ENCODE results near the gene PTPRZ1.

PTPRZ1 gene

DNA sequence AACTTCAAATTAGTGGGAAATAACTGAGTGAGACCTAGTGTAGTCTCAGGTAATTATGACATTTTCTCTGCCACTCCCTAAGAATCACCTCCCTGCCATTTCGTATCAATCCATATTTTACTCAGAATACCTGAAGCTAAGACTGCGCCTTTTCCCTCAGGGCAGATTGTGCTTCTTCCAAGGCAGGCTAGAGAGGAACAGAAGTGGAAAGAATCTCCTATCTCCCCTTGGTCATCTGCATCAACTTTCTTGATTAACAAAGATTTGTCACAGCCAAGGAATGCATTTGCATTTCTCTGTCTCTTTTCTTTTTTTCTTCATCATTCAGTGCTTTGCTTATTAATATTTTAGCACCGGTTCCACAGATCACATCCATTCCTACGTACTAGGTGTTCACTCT, 119.1 kb downstream of the PTPRZ1 start:
- H3K4me1 ChIP-seq (ENCODE audit: control insufficient read depth in 5 of 5, insufficient read depth in 5 of 5, low read length in 5 of 5) = no peaks in the 10 kb centered on the region
- H3K36me3 ChIP-seq (ENCODE audit: control insufficient read depth in 5 of 5, insufficient read depth in 5 of 5, low read length in 5 of 5) = no peaks in the 10 kb centered on the region
- no peaks in the 10 kb centered on the region for H3K9me3 ChIP-seq (ENCODE audit: control insufficient read depth in 5 of 5, low read length in 5 of 5)
- no peak overlapping the region for H3K4me3 ChIP-seq (ENCODE audit: low read depth in 1 of 5, low read length in 5 of 5)
- H3K27ac ChIP-seq (ENCODE audit: low read depth, low read length) = no peak overlapping the region
- H3K9ac ChIP-seq (ENCODE audit: low read length in 5 of 5) = no peak overlapping the region
- H3K27me3 ChIP-seq (ENCODE audit: control insufficient read depth in 5 of 5, insufficient read depth in 4 of 5, low read length in 5 of 5) = no peaks in the 10 kb centered on the region

DNA sequence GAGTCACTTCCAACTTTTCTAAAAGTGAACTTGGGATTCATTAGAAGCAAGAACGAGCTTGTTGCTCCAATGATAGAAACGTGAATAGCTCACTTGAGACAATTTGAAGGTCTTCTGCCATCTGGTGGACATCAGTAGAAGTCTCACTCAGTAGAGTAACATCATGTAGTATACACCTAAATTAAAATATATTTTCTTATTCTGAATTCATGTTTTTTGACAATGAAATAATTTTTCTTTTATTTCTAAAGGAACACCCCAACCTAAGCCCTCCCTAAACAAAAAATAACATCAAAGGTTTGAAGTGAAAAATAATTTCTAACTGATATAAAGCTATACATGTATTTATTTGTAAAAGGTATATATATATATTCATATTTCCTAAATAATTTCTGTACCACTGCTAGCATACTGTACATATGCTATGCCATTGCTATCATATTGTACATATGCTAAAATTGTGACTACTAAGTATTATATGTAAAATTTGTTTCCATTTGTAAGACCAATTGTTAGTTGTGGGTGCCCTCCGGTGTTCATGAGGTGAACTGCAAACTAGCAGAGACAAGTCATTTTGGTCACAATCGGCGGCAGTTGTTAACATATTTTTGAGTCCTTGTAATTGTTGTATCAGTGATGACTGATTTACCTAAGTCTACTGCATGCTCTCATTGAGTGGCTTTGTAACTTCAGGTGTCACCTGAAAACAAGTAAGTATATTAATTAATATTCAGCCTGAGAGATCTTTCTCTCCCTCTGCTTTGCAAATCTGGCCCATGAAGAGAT, 121.9 kb downstream of the PTPRZ1 start:
- no peaks in the 10 kb centered on the region for H3K4me1 ChIP-seq (ENCODE audit: control insufficient read depth in 5 of 5, insufficient read depth in 5 of 5, low read length in 5 of 5)
- no peaks in the 10 kb centered on the region for H3K36me3 ChIP-seq (ENCODE audit: control insufficient read depth in 5 of 5, insufficient read depth in 5 of 5, low read length in 5 of 5)
- no peaks in the 10 kb centered on the region for H3K9me3 ChIP-seq (ENCODE audit: control insufficient read depth in 5 of 5, low read length in 5 of 5)
- H3K9ac ChIP-seq (ENCODE audit: low read length in 5 of 5) = no peak overlapping the region
- H3K4me3 ChIP-seq (ENCODE audit: low read depth in 1 of 5, low read length in 5 of 5) = no peak overlapping the region
- H3K27ac ChIP-seq (ENCODE audit: low read depth, low read length) = no peak overlapping the region
- no peaks in the 10 kb centered on the region for H3K27me3 ChIP-seq (ENCODE audit: control insufficient read depth in 5 of 5, insufficient read depth in 4 of 5, low read length in 5 of 5)

DNA sequence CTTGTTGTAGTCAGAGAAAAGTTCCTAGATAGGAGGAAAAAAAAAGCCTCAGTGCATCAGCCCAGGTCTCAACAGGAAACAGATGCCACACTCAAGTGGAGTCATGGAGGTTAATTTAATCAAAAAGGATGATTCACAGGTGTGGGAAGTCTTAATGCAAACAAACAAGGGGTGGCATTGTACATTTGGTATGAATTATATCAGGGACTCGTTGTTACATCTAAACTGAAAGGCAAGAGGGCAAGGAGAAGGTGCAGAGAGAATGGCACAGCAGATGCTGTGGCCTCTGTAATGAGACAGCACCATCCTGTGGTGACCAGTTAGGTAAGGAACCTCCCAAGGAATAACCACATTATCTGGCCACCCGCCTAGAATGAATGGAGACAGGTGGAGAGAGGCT, 133.7 kb downstream of the PTPRZ1 start:
- Histone ChIP-seq H3K9me3 (ENCODE audit: control insufficient read depth in 5 of 5, low read length in 5 of 5) (no peaks in the 10 kb centered on the region), H3K27ac (ENCODE audit: low read depth, low read length) (no peak overlapping the region), H3K4me1 (ENCODE audit: control insufficient read depth in 5 of 5, insufficient read depth in 5 of 5, low read length in 5 of 5) (no peaks in the 10 kb centered on the region), H3K9ac (ENCODE audit: low read length in 5 of 5) (no peak overlapping the region), H3K36me3 (ENCODE audit: control insufficient read depth in 5 of 5, insufficient read depth in 5 of 5, low read length in 5 of 5) (no peaks in the 10 kb centered on the region), H3K4me3 (ENCODE audit: low read depth in 1 of 5, low read length in 5 of 5) (no peak overlapping the region), H3K27me3 (ENCODE audit: control insufficient read depth in 5 of 5, insufficient read depth in 4 of 5, low read length in 5 of 5) (no peaks in the 10 kb centered on the region)

DNA sequence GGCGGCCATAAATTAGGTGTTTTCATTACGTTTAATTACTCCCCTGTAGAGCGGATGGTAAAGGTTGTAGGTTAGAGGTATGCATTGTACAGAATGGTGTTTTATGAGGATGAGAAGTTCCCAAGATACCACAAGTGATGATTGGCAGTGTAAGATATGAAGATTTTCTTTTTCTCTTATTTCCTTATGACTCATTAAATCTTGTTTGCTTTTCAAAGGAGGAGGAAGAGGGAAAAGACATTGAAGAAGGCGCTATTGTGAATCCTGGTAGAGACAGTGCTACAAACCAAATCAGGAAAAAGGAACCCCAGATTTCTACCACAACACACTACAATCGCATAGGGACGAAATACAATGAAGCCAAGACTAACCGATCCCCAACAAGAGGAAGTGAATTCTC, 137.2 kb downstream of the PTPRZ1 start:
- Histone ChIP-seq H3K4me3 (ENCODE audit: low read depth in 1 of 5, low read length in 5 of 5) (no peak overlapping the region), H3K36me3 (ENCODE audit: control insufficient read depth in 5 of 5, insufficient read depth in 5 of 5, low read length in 5 of 5) (no peaks in the 10 kb centered on the region), H3K27ac (ENCODE audit: low read depth, low read length) (no peak overlapping the region), H3K27me3 (ENCODE audit: control insufficient read depth in 5 of 5, insufficient read depth in 4 of 5, low read length in 5 of 5) (no peaks in the 10 kb centered on the region), H3K9me3 (ENCODE audit: control insufficient read depth in 5 of 5, low read length in 5 of 5) (no peaks in the 10 kb centered on the region), H3K4me1 (ENCODE audit: control insufficient read depth in 5 of 5, insufficient read depth in 5 of 5, low read length in 5 of 5) (no peaks in the 10 kb centered on the region), H3K9ac (ENCODE audit: low read length in 5 of 5) (no peak overlapping the region)

DNA sequence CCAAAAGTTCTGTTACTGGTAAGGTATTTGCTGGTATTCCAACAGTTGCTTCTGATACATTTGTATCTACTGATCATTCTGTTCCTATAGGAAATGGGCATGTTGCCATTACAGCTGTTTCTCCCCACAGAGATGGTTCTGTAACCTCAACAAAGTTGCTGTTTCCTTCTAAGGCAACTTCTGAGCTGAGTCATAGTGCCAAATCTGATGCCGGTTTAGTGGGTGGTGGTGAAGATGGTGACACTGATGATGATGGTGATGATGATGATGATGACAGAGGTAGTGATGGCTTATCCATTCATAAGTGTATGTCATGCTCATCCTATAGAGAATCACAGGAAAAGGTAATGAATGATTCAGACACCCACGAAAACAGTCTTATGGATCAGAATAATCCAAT, 140.1 kb downstream of the PTPRZ1 start:
- Histone ChIP-seq H3K4me3 (ENCODE audit: low read depth in 1 of 5, low read length in 5 of 5) (no peak overlapping the region), H3K27ac (ENCODE audit: low read depth, low read length) (no peak overlapping the region)

DNA sequence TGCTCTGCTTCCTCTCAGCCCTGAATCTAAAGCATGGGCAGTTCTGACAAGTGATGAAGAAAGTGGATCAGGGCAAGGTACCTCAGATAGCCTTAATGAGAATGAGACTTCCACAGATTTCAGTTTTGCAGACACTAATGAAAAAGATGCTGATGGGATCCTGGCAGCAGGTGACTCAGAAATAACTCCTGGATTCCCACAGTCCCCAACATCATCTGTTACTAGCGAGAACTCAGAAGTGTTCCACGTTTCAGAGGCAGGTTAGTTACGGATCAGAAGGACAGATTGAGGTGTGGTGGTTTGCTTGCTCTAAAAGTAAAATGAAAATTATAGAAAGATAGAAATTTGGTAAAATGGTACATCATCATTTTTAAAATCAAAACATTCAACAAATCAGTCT, 140.7 kb downstream of the PTPRZ1 start:
- no peak overlapping the region for H3K4me3 ChIP-seq (ENCODE audit: low read depth in 1 of 5, low read length in 5 of 5)
- no peaks in the 10 kb centered on the region for H3K4me1 ChIP-seq (ENCODE audit: control insufficient read depth in 5 of 5, insufficient read depth in 5 of 5, low read length in 5 of 5)
- H3K9ac ChIP-seq (ENCODE audit: low read length in 5 of 5) = no peak overlapping the region
- H3K27me3 ChIP-seq (ENCODE audit: control insufficient read depth in 5 of 5, insufficient read depth in 4 of 5, low read length in 5 of 5) = no peaks in the 10 kb centered on the region
- H3K36me3 ChIP-seq (ENCODE audit: control insufficient read depth in 5 of 5, insufficient read depth in 5 of 5, low read length in 5 of 5) = no peaks in the 10 kb centered on the region
- no peak overlapping the region for H3K27ac ChIP-seq (ENCODE audit: low read depth, low read length)
- no peaks in the 10 kb centered on the region for H3K9me3 ChIP-seq (ENCODE audit: control insufficient read depth in 5 of 5, low read length in 5 of 5)

More for the DNA sequence above, 140.1 kb downstream of the PTPRZ1 start:
- no peaks in the 10 kb centered on the region for H3K4me1 ChIP-seq (ENCODE audit: control insufficient read depth in 5 of 5, insufficient read depth in 5 of 5, low read length in 5 of 5)
- no peaks in the 10 kb centered on the region for H3K27me3 ChIP-seq (ENCODE audit: control insufficient read depth in 5 of 5, insufficient read depth in 4 of 5, low read length in 5 of 5)
- H3K9ac ChIP-seq (ENCODE audit: low read length in 5 of 5) = no peak overlapping the region
- H3K9me3 ChIP-seq (ENCODE audit: control insufficient read depth in 5 of 5, low read length in 5 of 5) = no peaks in the 10 kb centered on the region
- no peaks in the 10 kb centered on the region for H3K36me3 ChIP-seq (ENCODE audit: control insufficient read depth in 5 of 5, insufficient read depth in 5 of 5, low read length in 5 of 5)

DNA sequence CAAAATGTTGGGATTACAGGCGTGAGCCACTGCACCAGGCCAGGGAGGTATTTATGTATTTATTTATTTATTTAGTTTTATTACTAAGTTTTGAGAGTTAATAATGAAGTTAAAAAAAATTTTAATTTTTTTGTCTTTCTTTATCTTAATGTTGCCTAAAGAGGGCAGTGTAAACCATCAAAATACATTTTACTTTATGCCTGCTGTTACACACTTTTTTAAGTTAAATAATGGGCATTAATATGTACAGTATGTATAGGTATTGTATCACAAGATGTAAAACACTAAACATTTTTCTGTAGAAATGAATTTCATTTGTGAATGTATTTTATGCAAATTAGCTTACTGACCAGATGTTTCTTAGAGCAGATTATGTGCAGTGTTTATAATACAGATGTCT, 141.7 kb downstream of the PTPRZ1 start:
- H3K9ac ChIP-seq (ENCODE audit: low read length in 5 of 5) = no peak overlapping the region
- no peaks in the 10 kb centered on the region for H3K36me3 ChIP-seq (ENCODE audit: control insufficient read depth in 5 of 5, insufficient read depth in 5 of 5, low read length in 5 of 5)

DNA sequence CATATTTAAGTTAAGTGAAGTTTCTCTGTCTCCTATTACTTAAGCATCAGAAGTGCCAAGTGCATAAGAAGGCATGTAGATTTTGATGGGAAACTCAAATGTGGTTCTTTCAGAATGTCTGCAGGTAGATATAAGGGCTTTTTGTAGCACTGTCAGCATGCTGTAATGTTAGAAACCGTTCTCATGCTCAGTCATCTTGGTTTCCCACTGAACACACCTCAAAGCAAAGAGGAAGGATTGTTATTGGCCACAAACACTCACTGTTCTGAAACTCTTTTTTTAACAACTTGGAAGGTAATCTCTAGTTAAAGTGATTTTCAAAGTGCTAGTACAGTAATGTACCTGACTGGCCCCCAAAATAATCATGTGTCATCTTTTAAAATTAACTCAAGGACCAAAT, 145.1 kb downstream of the PTPRZ1 start:
- Histone ChIP-seq H3K27ac (ENCODE audit: low read depth, low read length) (no peak overlapping the region), H3K9ac (ENCODE audit: low read length in 5 of 5) (no peak overlapping the region), H3K9me3 (ENCODE audit: control insufficient read depth in 5 of 5, low read length in 5 of 5) (no peaks in the 10 kb centered on the region), H3K27me3 (ENCODE audit: control insufficient read depth in 5 of 5, insufficient read depth in 4 of 5, low read length in 5 of 5) (no peaks in the 10 kb centered on the region), H3K4me3 (ENCODE audit: low read depth in 1 of 5, low read length in 5 of 5) (no peak overlapping the region), H3K36me3 (ENCODE audit: control insufficient read depth in 5 of 5, insufficient read depth in 5 of 5, low read length in 5 of 5) (no peaks in the 10 kb centered on the region), H3K4me1 (ENCODE audit: control insufficient read depth in 5 of 5, insufficient read depth in 5 of 5, low read length in 5 of 5) (no peaks in the 10 kb centered on the region)

More for the DNA sequence above, 141.7 kb downstream of the PTPRZ1 start:
- Histone ChIP-seq H3K4me3 (ENCODE audit: low read depth in 1 of 5, low read length in 5 of 5) (no peak overlapping the region), H3K27ac (ENCODE audit: low read depth, low read length) (no peak overlapping the region), H3K27me3 (ENCODE audit: control insufficient read depth in 5 of 5, insufficient read depth in 4 of 5, low read length in 5 of 5) (no peaks in the 10 kb centered on the region), H3K9me3 (ENCODE audit: control insufficient read depth in 5 of 5, low read length in 5 of 5) (no peaks in the 10 kb centered on the region), H3K4me1 (ENCODE audit: control insufficient read depth in 5 of 5, insufficient read depth in 5 of 5, low read length in 5 of 5) (no peaks in the 10 kb centered on the region)

DNA sequence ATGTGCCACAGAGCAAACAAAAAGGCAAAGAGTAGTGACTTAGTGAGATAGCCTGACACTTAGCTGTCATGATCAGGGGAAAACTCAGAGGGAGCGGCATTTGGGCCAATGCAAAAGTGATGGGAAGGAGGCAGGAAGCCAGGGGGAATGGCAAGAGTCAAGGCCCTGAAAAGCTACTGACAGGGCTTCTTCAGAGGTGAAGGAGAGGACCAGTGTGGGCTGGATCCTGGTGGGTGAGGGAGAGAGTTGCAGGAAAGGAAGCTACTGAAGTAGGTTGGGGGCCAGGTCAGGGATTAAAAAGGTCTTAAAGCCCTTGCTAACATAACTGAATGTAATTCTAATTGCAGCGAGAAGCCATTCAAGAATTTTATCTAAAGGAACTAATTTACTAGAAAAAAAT, 154.1 kb downstream of the PTPRZ1 start:
- no peak overlapping the region for H3K27ac ChIP-seq (ENCODE audit: low read depth, low read length)
- H3K27me3 ChIP-seq (ENCODE audit: control insufficient read depth in 5 of 5, insufficient read depth in 4 of 5, low read length in 5 of 5) = no peaks in the 10 kb centered on the region
- H3K4me3 ChIP-seq (ENCODE audit: low read depth in 1 of 5, low read length in 5 of 5) = no peak overlapping the region
- H3K9me3 ChIP-seq (ENCODE audit: control insufficient read depth in 5 of 5, low read length in 5 of 5) = no peaks in the 10 kb centered on the region
- no peaks in the 10 kb centered on the region for H3K36me3 ChIP-seq (ENCODE audit: control insufficient read depth in 5 of 5, insufficient read depth in 5 of 5, low read length in 5 of 5)
- no peaks in the 10 kb centered on the region for H3K4me1 ChIP-seq (ENCODE audit: control insufficient read depth in 5 of 5, insufficient read depth in 5 of 5, low read length in 5 of 5)
- no peak overlapping the region for H3K9ac ChIP-seq (ENCODE audit: low read length in 5 of 5)

DNA sequence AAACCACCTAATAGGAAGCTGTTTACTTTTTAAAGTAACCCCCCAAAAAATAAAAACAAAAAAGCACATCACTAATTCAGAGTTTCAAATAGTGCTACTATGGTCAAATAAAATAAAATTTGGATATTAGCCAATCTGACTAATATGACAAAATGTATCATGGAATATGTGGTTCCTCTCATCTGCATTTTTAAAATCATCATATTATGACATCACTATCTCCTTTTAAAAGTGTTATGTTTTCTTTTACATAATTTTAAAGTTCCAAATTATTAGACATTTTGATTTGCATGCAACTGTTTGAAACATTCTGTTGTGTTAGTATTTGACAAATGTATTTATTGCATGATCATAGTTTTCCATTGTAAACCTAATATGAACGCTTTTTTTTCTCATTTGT, 160.7 kb downstream of the PTPRZ1 start:
- Histone ChIP-seq H3K27ac (ENCODE audit: low read depth, low read length) (no peak overlapping the region), H3K4me3 (ENCODE audit: low read depth in 1 of 5, low read length in 5 of 5) (no peak overlapping the region), H3K4me1 (ENCODE audit: control insufficient read depth in 5 of 5, insufficient read depth in 5 of 5, low read length in 5 of 5) (no peaks in the 10 kb centered on the region), H3K27me3 (ENCODE audit: control insufficient read depth in 5 of 5, insufficient read depth in 4 of 5, low read length in 5 of 5) (no peaks in the 10 kb centered on the region), H3K9ac (ENCODE audit: low read length in 5 of 5) (no peak overlapping the region), H3K9me3 (ENCODE audit: control insufficient read depth in 5 of 5, low read length in 5 of 5) (no peaks in the 10 kb centered on the region), H3K36me3 (ENCODE audit: control insufficient read depth in 5 of 5, insufficient read depth in 5 of 5, low read length in 5 of 5) (no peaks in the 10 kb centered on the region)
